CD14-positive monocyte (primary cell): ENCODE data around the gene TCP11L1. TPM values are rescaled to one million over a fixed set of nuclear protein-coding genes. Genes with fewer than 3 reads are reported as not detected.

Experiments
- DNase-seq, 3 donors: peaks; one replicate each; pipeline ENCODE4 v3.0.0-alpha.2; 2011 to 2022
- H2AFZ ChIP-seq: 2 replicates; pipeline ENCODE4 v1.6.0; 2012; ENCODE audit warnings: mild to moderate bottlenecking, low read depth, low read length, inconsistent platforms; ENCODE audit not compliant: insufficient read depth, poor library complexity, severe bottlenecking
- H3K27ac ChIP-seq, 2 donors: 1 replicate in 1 of 2; 2 replicates in 1 of 2; pipeline ENCODE4 v1.5.1; 2012 to 2013; ENCODE audit warnings: low read length in 2 of 2, control low read depth in 1 of 2, inconsistent platforms in 1 of 2, low read depth in 1 of 2, mild to moderate bottlenecking in 1 of 2
- H3K27me3 ChIP-seq, 2 donors: one replicate each; pipeline versions ENCODE4 v1.6.0 to v1.6.1; 2011 to 2013; ENCODE audit warnings: low read length in 2 of 2; ENCODE audit not compliant: control insufficient read depth in 2 of 2, insufficient read depth in 2 of 2
- H3K36me3 ChIP-seq, 2 donors: replicated peaks in 1 of 2; 1 replicate in 1 of 2; 2 replicates in 1 of 2; pipeline versions ENCODE4 v1.5.1 to v1.6.1; 2012 to 2013; ENCODE audit warnings: low read length in 2 of 2, control low read depth in 1 of 2, inconsistent platforms in 1 of 2, mild to moderate bottlenecking in 1 of 2; ENCODE audit not compliant: insufficient read depth in 2 of 2, control insufficient read depth in 1 of 2
- H3K4me1 ChIP-seq, 2 donors: 1 replicate in 1 of 2; 2 replicates in 1 of 2; pipeline versions ENCODE4 v1.5.1 to v1.6.1; 2012 to 2013; ENCODE audit warnings: low read length in 2 of 2, control low read depth in 1 of 2, inconsistent platforms in 1 of 2, mild to moderate bottlenecking in 1 of 2, moderate library complexity in 1 of 2; ENCODE audit not compliant: insufficient read depth in 2 of 2, control insufficient read depth in 1 of 2
- H3K4me2 ChIP-seq: replicated peaks from 2 replicates; pipeline ENCODE3; 2012; ENCODE audit warnings: low read length, moderate library complexity, mild to moderate bottlenecking; ENCODE audit not compliant: poor library complexity, severe bottlenecking; ENCODE audit errors: extremely low read depth
- H3K4me3 ChIP-seq, 3 experiments: fragments of 200-600 bp in 1 of 3; sonication (generic) in 1 of 3; replicated peaks in 1 of 3; 1 replicate in 2 of 3; 2 replicates in 1 of 3; pipeline ENCODE4 v1.5.1; 2011 to 2013; ENCODE audit warnings: low read length in 3 of 3, mild to moderate bottlenecking in 3 of 3, control low read depth in 2 of 3, low read depth in 2 of 3, inconsistent platforms in 1 of 3, moderate library complexity in 1 of 3
- H3K79me2 ChIP-seq: 2 replicates; pipeline ENCODE4 v1.6.0; 2012; ENCODE audit warnings: mild to moderate bottlenecking, control low read depth, inconsistent platforms, low read length, moderate library complexity; ENCODE audit not compliant: insufficient read depth
- H3K9ac ChIP-seq: 2 replicates; pipeline ENCODE4 v1.6.0; 2017; ENCODE audit warnings: low read length, mild to moderate bottlenecking; ENCODE audit not compliant: insufficient read depth, poor library complexity, severe bottlenecking
- H3K9me3 ChIP-seq, 2 donors: replicated peaks in 1 of 2; 1 replicate in 1 of 2; 2 replicates in 1 of 2; pipeline versions ENCODE4 v1.5.1 to v1.6.1; 2012 to 2013; ENCODE audit warnings: low read length in 2 of 2, control low read depth in 1 of 2; ENCODE audit not compliant: control insufficient read depth in 1 of 2, insufficient read depth in 1 of 2
- H4K20me1 ChIP-seq: 2 replicates; pipeline ENCODE4 v1.6.0; 2012; ENCODE audit warnings: mild to moderate bottlenecking, low read length, control low read depth, moderate library complexity; ENCODE audit not compliant: insufficient read depth
- H3K27ac Mint-ChIP-seq, 7 donors: one replicate each; pipeline ENCODE4 v1.8.0; 2020; ENCODE audit warnings: mild to moderate bottlenecking in 7 of 7, mixed read lengths in 7 of 7, moderate library complexity in 6 of 7, inconsistent platforms in 2 of 7
- H3K27me3 Mint-ChIP-seq, 3 donors: one replicate each; pipeline ENCODE4 v1.8.0; 2021 to 2022; ENCODE audit warnings: low read depth in 3 of 3, mild to moderate bottlenecking in 3 of 3, mixed read lengths in 3 of 3, moderate library complexity in 3 of 3, inconsistent platforms in 1 of 3
- H3K36me3 Mint-ChIP-seq, 2 donors: one replicate each; pipeline ENCODE4 v1.8.0; 2020; ENCODE audit warnings: mixed read lengths in 2 of 2, inconsistent platforms in 1 of 2, mild to moderate bottlenecking in 1 of 2
- H3K4me1 Mint-ChIP-seq: one replicate; pipeline ENCODE4 v1.8.0; 2020; ENCODE audit warnings: mild to moderate bottlenecking, mixed read lengths
- H3K4me3 Mint-ChIP-seq, 2 donors: one replicate each; pipeline ENCODE4 v1.8.0; 2020; ENCODE audit warnings: mild to moderate bottlenecking in 2 of 2, mixed read lengths in 2 of 2, moderate library complexity in 1 of 2
- H3K9me3 Mint-ChIP-seq, 7 donors: one replicate each; pipeline ENCODE4 v1.8.0; 2020 to 2022; ENCODE audit warnings: mixed read lengths in 7 of 7, mild to moderate bottlenecking in 6 of 7, moderate library complexity in 6 of 7, inconsistent platforms in 2 of 7
- CTCF ChIP-seq: fragments of 200-600 bp; IDR thresholded peaks from one replicate; pipeline ENCODE4 v1.8.0; 2022; ENCODE audit warnings: antibody characterized with exemption, mild to moderate bottlenecking
- WGBS: methylation state at CpG from one replicate; pipeline ENCODE4 v1.1.5; 2013; ENCODE audit warnings: missing lambda C conversion rate; ENCODE audit not compliant: insufficient coverage; 5-methylcytosine and 5-hydroxymethylcytosine counted together
- intact Hi-C, 2 donors: fragments of 100-400 bp; cut with micrococcal nuclease; formaldehyde crosslinking; loops; one replicate each; pipeline versions ENCODE4 v1.15.0 to v1.15.1; 2023
- polyA plus RNA-seq, 3 donors: library from polyadenylated mRNA; depleted of rRNA in 1 of 3; unstranded in 2 of 3; stranded (reverse) in 1 of 3; fragments of 300-500 nt in 2 of 3; fragments of >200 nt in 1 of 3; fragmentation: Illumina TruSeq in 2 of 3; gene quantifications; 1 replicate in 2 of 3; 2 replicates in 1 of 3; pipeline ENCODE4 v1.2.3, GENCODE V29; 2012 to 2021

Gene TCP11L1
- polyA plus RNA-seq, 3 donors, result 5.1 to 11.2 (median 7.0) TPM

GRCh38 chr11:33018840-33019239 is 20.5 kb upstream of the TCP11L1 start:
- Histone ChIP-seq H3K9ac (no peak overlapping the region), H3K9me3 (no peaks in the 10 kb centered on the region), H3K36me3 (no peaks in the 10 kb centered on the region), H3K79me2 (no peaks in the 10 kb centered on the region), H3K4me2 (no peak overlapping the region), H3K27me3 (peaks cover 3 to 13% of the 10 kb centered on the region in 2 donors), H4K20me1 (no peaks in the 10 kb centered on the region), H3K27ac (no peak overlapping the region), H2AFZ (no peak overlapping the region), H3K4me3 (no peak overlapping the region), H3K4me1 (peaks cover 14 to 26% of the 10 kb centered on the region in 2 donors)
- Mint-ChIP-seq H3K4me1 (peaks cover 19% of the 10 kb centered on the region), H3K27me3 (peaks cover 2 to 14% (median 13%) of the 10 kb centered on the region in 3 donors), H3K9me3 (peaks cover 0 to 3% (median 0%) of the 10 kb centered on the region in 7 donors), H3K4me3 (no peak overlapping the region), H3K36me3 (no peaks in the 10 kb centered on the region), H3K27ac (no peak overlapping the region)
- no peak for TF ChIP-seq CTCF
- DNase-seq, result no peak
- intact Hi-C loops, result loop anchor here in 1 of 2 donors (5.0 kb wide), 1 partner anchor 43 kb away; no protein-coding TSS in a partner anchor
- 67% methylated on average over 3 of the region's 6 CpGs for WGBS

GRCh38 chr11:33021501-33021900 is 17.9 kb upstream of the TCP11L1 start:
- Mint-ChIP-seq H3K4me3 (no peak overlapping the region), H3K4me1 (peaks cover 12% of the 10 kb centered on the region), H3K36me3 (peaks cover 0 to 5% of the 10 kb centered on the region in 2 donors), H3K27me3 (peaks cover 0 to 3% (median 3%) of the 10 kb centered on the region in 3 donors), H3K9me3 (no peaks in the 10 kb centered on the region), H3K27ac (no peak overlapping the region)
- no peak for TF ChIP-seq CTCF
- Histone ChIP-seq H3K27me3 (peaks cover 1 to 9% of the 10 kb centered on the region in 2 donors), H3K9ac (no peak overlapping the region), H3K4me1 (peaks cover 5 to 14% of the 10 kb centered on the region in 2 donors), H4K20me1 (no peaks in the 10 kb centered on the region), H3K36me3 (no peaks in the 10 kb centered on the region), H3K4me3 (no peak overlapping the region), H3K4me2 (no peak overlapping the region), H2AFZ (no peak overlapping the region), H3K27ac (no peak overlapping the region), H3K9me3 (no peaks in the 10 kb centered on the region), H3K79me2 (no peaks in the 10 kb centered on the region)
- intact Hi-C loops, result no loop called here
- no peak for DNase-seq
- WGBS, result 100% methylated on average over 1 of the region's 1 CpG
